NCI-H345 treated with DMSO at 0.1 percent for 48 hours (cell line): ENCODE measurements around the gene C3orf70.
A peak's percentile ranks its signal among the peaks of the same experiment; 100 is the strongest.

Experiments used
- DNase-seq: peaks from one replicate; lab custom pipeline; 2025; ENCODE audit not compliant: unreplicated experiment; lab: John Stamatoyannopoulos, UW

C3orf70 gene

GRCh38 chr3:185152410-185153170, at the start of gene C3orf70:
C3orf70 (minus strand) TSS chr3:185153060; CDS start chr3:185152823, 237 bp downstream.
- peak; percentile 55 for DNase-seq

- DNase-seq = no peak
Measured at GRCh38 chr3:185200639-185201038, 47.8 kb upstream of the C3orf70 start.

- no peak for DNase-seq
Measured at GRCh38 chr3:185199671-185200070, 46.8 kb upstream of the C3orf70 start.

- DNase-seq = no peak
Measured at GRCh38 chr3:185199206-185199605, 46.3 kb upstream of the C3orf70 start.

- no peak for DNase-seq
Measured at GRCh38 chr3:185197068-185197467, 44.2 kb upstream of the C3orf70 start.

GRCh38 chr3:185195652-185196051, 42.8 kb upstream of the C3orf70 start:
- DNase-seq = no peak

- peak; percentile 44 for DNase-seq
Measured at GRCh38 chr3:185188816-185189215, 36.0 kb upstream of the C3orf70 start.

GRCh38 chr3:185187391-185187790, 34.5 kb upstream of the C3orf70 start:
- no peak for DNase-seq

- DNase-seq = peak; percentile 1
Measured at GRCh38 chr3:185176750-185177359, 24.0 kb upstream of the C3orf70 start.

- no peak for DNase-seq
Measured at GRCh38 chr3:185175370-185175987, 22.6 kb upstream of the C3orf70 start.

GRCh38 chr3:185172086-185173049, 19.5 kb upstream of the C3orf70 start:
- DNase-seq = no peak

GRCh38 chr3:185164428-185165217, 11.8 kb upstream of the C3orf70 start:
- DNase-seq = no peak

- DNase-seq = no peak
Measured at GRCh38 chr3:185162634-185163033, 9.8 kb upstream of the C3orf70 start.

- DNase-seq = no peak
Measured at GRCh38 chr3:185161761-185162160, 8.9 kb upstream of the C3orf70 start.

- no peak for DNase-seq
Measured at GRCh38 chr3:185157347-185157746, 4.5 kb upstream of the C3orf70 start.

- no peak for DNase-seq
Measured at GRCh38 chr3:185155678-185156077, 2.8 kb upstream of the C3orf70 start.

GRCh38 chr3:185153861-185154629, 1.2 kb upstream of the C3orf70 start:
- DNase-seq = no peak

GRCh38 chr3:185153171-185153771, 411 bp upstream of the C3orf70 start:
- DNase-seq = peak; percentile 33

- no peak for DNase-seq
Measured at GRCh38 chr3:185151964-185152409, 873 bp downstream of the C3orf70 start.
